Measurements from ENCODE around the gene OR2H1. TPM values are rescaled to one million over a fixed set of nuclear protein-coding genes. Genes with fewer than 3 reads are reported as not detected.

Gene OR2H1
- total RNA-seq (2022; extraction: Qiagen RNA extraction; ENCODE audit: low read depth) = not detected in 5 replicates

DNA sequence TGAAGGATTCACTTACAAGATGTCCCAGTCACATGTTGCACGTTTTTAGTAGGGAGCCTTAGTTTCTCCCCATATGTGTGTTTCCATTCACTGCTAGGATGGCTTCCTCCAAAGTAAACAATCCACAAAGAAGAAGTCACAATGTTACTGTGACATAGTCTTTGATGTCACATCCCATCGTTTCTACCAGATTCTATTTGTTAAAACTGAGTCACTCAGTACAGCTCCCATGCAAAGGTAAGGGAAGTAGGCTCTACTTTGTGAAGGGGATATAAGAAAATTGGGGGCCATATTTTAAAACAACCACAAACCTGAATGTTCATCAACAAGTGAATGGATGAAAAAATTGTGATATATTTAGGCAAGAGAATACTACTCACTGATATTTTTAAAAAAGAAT is at the start of gene OR2H1, which contains the start of gene OR11A1:
TSS of gene OR2H1 (plus strand) at position 185 of the 400 bp plus-strand sequence. CDS start 4,615 bp downstream, outside the sequence.
TSS of gene OR11A1 (minus strand) at position 101 of the 400 bp plus-strand sequence. CDS start 29,430 bp downstream, outside the sequence.

DNA sequence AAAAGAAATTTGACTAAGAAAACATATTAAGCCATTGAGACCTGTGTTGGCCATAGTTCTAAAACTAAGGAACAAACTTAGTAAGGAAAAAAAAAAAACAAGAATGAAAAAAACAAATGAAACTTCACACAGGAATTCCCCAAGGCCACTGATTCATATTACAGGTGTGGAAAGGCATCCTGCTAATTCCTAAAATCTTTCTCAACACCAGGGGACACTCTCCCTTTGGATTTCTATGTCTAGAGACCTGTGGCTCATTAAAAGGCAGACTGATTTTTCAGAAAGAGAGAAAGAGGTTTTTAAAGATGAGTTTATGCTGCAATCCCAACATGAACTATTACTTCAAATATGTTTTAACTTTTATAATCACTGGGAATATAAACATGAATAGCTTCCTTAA is 42.4 kb upstream of the OR2H1 start, which contains the start of gene OR12D1:
TSS of gene OR12D1 (plus strand) at position 341 of the 400 bp plus-strand sequence.

DNA sequence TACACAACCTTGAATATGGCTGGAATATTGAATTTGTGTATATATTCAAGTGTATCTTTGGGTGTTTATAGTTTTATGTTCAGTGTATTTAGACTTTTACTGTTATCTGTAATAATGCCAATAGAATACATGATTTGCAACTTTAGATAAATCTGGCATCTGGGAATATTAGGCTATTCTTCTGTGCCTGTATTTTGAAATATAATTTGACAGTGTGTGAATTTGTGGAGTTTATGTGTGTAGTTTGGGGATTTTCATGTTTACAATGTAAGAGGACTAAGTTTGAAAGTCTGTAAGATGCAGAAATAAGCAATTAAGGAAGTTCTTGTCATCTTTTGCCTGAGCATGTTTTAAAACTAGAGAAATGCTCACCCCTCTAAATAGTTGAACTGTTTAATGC is 17.9 kb upstream of the OR2H1 start, which contains the start of gene OR10C1:
TSS of gene OR10C1 (plus strand) at position 301 of the 400 bp plus-strand sequence. CDS start 710 bp downstream, outside the sequence.

DNA sequence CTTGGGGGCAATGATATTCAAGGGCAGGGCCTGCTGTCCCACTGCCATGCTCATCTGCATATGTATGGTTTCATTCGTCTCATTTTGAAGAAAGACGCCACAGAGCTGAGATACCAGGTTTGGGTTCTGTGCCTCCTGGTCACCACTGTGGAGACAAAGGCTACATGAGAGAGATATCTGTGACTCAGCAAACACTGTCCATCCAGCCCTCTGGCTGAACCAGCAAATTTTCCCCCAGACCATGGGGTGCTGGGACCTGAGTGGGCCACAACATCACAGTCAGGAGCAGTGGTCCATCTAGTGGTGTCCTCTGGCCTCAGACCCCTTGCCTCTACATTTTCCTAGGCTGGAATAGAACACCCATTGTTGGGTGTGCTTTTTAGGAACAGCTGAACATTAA is 30.7 kb downstream of the OR2H1 start, which contains the start of gene MAS1L:
TSS of gene MAS1L (minus strand) at position 297 of the 400 bp plus-strand sequence. CDS start at position 243, 54 bp downstream.

Other genes starting within 250 kb of the OR2H1 start
- gene OR14J1, start 155.5 kb upstream of the OR2H1 start, total RNA-seq (2022; extraction: Qiagen RNA extraction; ENCODE audit: low read depth) = not detected in 5 replicates
- not detected in 5 replicates for gene OR5V1, start 88.3 kb upstream of the OR2H1 start, total RNA-seq (2022; extraction: Qiagen RNA extraction; ENCODE audit: low read depth)
- gene OR12D3, start 81.9 kb upstream of the OR2H1 start, total RNA-seq (2022; extraction: Qiagen RNA extraction; ENCODE audit: low read depth) = not detected in 5 replicates
- not detected in 5 replicates for gene OR12D2, start 61.5 kb upstream of the OR2H1 start, total RNA-seq (2022; extraction: Qiagen RNA extraction; ENCODE audit: low read depth)
- not detected in 5 replicates for gene OR12D1, start 42.2 kb upstream of the OR2H1 start, total RNA-seq (2022; extraction: Qiagen RNA extraction; ENCODE audit: low read depth)
- not detected in 5 replicates for gene OR10C1, start 17.8 kb upstream of the OR2H1 start, total RNA-seq (2022; extraction: Qiagen RNA extraction; ENCODE audit: low read depth)
- gene OR11A1, start 84 bp upstream of the OR2H1 start, total RNA-seq (2022; extraction: Qiagen RNA extraction; ENCODE audit: low read depth) = not detected in 5 replicates
- gene MAS1L, start 30.8 kb downstream of the OR2H1 start, total RNA-seq (2022; extraction: Qiagen RNA extraction; ENCODE audit: low read depth) = not detected in 5 replicates
- 0.35 to 0.74 TPM (median 0.53 TPM) in 5 replicates for gene UBD, start 102.6 kb downstream of the OR2H1 start, total RNA-seq (2022; extraction: Qiagen RNA extraction; ENCODE audit: low read depth)
- not detected in 5 replicates for gene OR2H2, start 128.0 kb downstream of the OR2H1 start, total RNA-seq (2022; extraction: Qiagen RNA extraction; ENCODE audit: low read depth)
- 3.7 to 8.2 TPM (median 5.7 TPM) in 5 replicates for gene GABBR1, start 176.0 kb downstream of the OR2H1 start, total RNA-seq (2022; extraction: Qiagen RNA extraction; ENCODE audit: low read depth)
- gene MOG, start 199.9 kb downstream of the OR2H1 start, total RNA-seq (2022; extraction: Qiagen RNA extraction; ENCODE audit: low read depth) = not detected in 5 replicates
- not detected in 5 replicates for gene ZFP57, start 224.0 kb downstream of the OR2H1 start, total RNA-seq (2022; extraction: Qiagen RNA extraction; ENCODE audit: low read depth)

All from A549 treated with ZK216348 at 1 μM for 4 hours (cell line).